CD4-positive, alpha-beta T cell treated with Interleukin-17A for 4 hours (primary cell): ENCODE results near the gene LST1.

Source experiments
- DNase-seq: peaks from one replicate; pipeline ENCODE4 v3.0.0-alpha.2; 2020; ENCODE audit warnings: mixed read lengths

Gene LST1

GRCh38 chr6:31560697-31561058 is 25.4 kb upstream of the LST1 start:
- DNase-seq = no peak

GRCh38 chr6:31567531-31568370 is 18.3 kb upstream of the LST1 start:
- DNase-seq = peak; percentile 59

- peak; percentile 67 for DNase-seq
These were observed 17.5 kb upstream of the LST1 start for GRCh38 chr6:31568537-31568961.

GRCh38 chr6:31569861-31570536 is 16.1 kb upstream of the LST1 start:
- DNase-seq = no peak

- DNase-seq = peak; percentile 75
These were observed 13.8 kb upstream of the LST1 start, which contains the start of gene LTA for GRCh38 chr6:31572041-31572911. TSS of gene LTA (plus strand) at chr6:31572289. CDS start at chr6:31572743, 454 bp downstream.

GRCh38 chr6:31573239-31574105 is 12.6 kb upstream of the LST1 start:
- no peak for DNase-seq

- DNase-seq = no peak
These were observed 11.7 kb upstream of the LST1 start for GRCh38 chr6:31574106-31575061.

GRCh38 chr6:31575335-31575901 is 10.7 kb upstream of the LST1 start, which contains the start of gene TNF:
TSS of gene TNF (plus strand) at chr6:31575565. CDS start at chr6:31575742, 177 bp downstream.
- DNase-seq = peak; percentile 80

- no peak for DNase-seq
These were observed 10.0 kb upstream of the LST1 start for GRCh38 chr6:31575952-31576685.

- DNase-seq = peak; percentile 57
These were observed 9.0 kb upstream of the LST1 start for GRCh38 chr6:31576897-31577578.

- no peak for DNase-seq
These were observed 8.5 kb upstream of the LST1 start for GRCh38 chr6:31577579-31577966.

GRCh38 chr6:31578184-31579118 is 7.6 kb upstream of the LST1 start:
- no peak for DNase-seq

- no peak for DNase-seq
These were observed 7.0 kb upstream of the LST1 start for GRCh38 chr6:31579119-31579505.

- no peak for DNase-seq
These were observed 6.3 kb upstream of the LST1 start for GRCh38 chr6:31579546-31580437.

GRCh38 chr6:31580438-31580740 is 5.7 kb upstream of the LST1 start:
- DNase-seq = no peak

- DNase-seq = peak; percentile 94
These were observed 5.2 kb upstream of the LST1 start for GRCh38 chr6:31580807-31581433.
